Measurements from ENCODE around the gene FTH1. TPM values are rescaled to one million over a fixed set of nuclear protein-coding genes. Genes with fewer than 3 reads are reported as not detected.
"Not testable (repeated sequence)": the region's sequence is repeated elsewhere in the genome, so short reads cannot be mapped to it uniquely, and the experiment has no call there.

Gene FTH1
- total and polyA plus RNA-seq, 2 donors (not counting 1 experiment from before 2014, with no cell fraction given), result 2,219 to 2,789 TPM

GRCh38 chr11:62010935-62011528, 43.6 kb upstream of the FTH1 start:
- no peaks in the 10 kb centered on the region for H3K9me3 ChIP-seq (ENCODE audit: control insufficient read depth, insufficient read depth, low read depth, low read length)
- no peaks in the 10 kb centered on the region for H3K27me3 ChIP-seq (ENCODE audit: control insufficient read depth, insufficient read depth, low read length)
- H3K4me1 ChIP-seq (ENCODE audit: control insufficient read depth, extremely low read depth, insufficient read depth, low read length), result no peaks in the 10 kb centered on the region
- H2AFZ ChIP-seq (ENCODE audit: low read length), result no peak overlapping the region
- H3K9ac ChIP-seq (ENCODE audit: insufficient read depth, low read length), result no peak overlapping the region
- H3K4me3 ChIP-seq (replicated peaks in 1 of 4; ENCODE audit: control extremely low read depth in 1 of 4, insufficient read depth in 1 of 4, low read depth in 3 of 4, low read length in 4 of 4), result no peak overlapping the region
- H3K36me3 ChIP-seq (ENCODE audit: control insufficient read depth, insufficient read depth, low read length), result no peaks in the 10 kb centered on the region
- no peak for DNase-seq (ENCODE audit: low read depth in 2 of 2)
- no peak overlapping the region for H3K27ac ChIP-seq (ENCODE audit: insufficient read depth, low read length)
- no peaks in the 10 kb centered on the region for H3K79me2 ChIP-seq (ENCODE audit: control insufficient read depth, insufficient read depth, low read length)
- TF ChIP-seq EZH2 (IDR thresholded peaks at IDR 0.05; ENCODE audit: low read length, missing control alignments) (no peak), CTCF (conservative IDR thresholded peaks at IDR 0.05 in 1 of 2, IDR thresholded peaks at IDR 0.05 in 1 of 2; ENCODE audit: low read depth in 1 of 2, low read length in 2 of 2) (no peak)
- no peaks in the 10 kb centered on the region for H4K20me1 ChIP-seq (ENCODE audit: control insufficient read depth, extremely low read depth, insufficient read depth, low read length)
- no peak overlapping the region for H3K4me2 ChIP-seq (ENCODE audit: extremely low read depth, insufficient read depth, low read length)

GRCh38 chr11:62008193-62008592, 40.8 kb upstream of the FTH1 start:
- Histone ChIP-seq H4K20me1 (ENCODE audit: control insufficient read depth, extremely low read depth, insufficient read depth, low read length) (no peaks in the 10 kb centered on the region), H3K27ac (ENCODE audit: insufficient read depth, low read length) (no peak overlapping the region), H3K36me3 (ENCODE audit: control insufficient read depth, insufficient read depth, low read length) (no peaks in the 10 kb centered on the region), H3K4me3 (replicated peaks in 1 of 4; ENCODE audit: control extremely low read depth in 1 of 4, insufficient read depth in 1 of 4, low read depth in 3 of 4, low read length in 4 of 4) (no peak overlapping the region), H3K27me3 (ENCODE audit: control insufficient read depth, insufficient read depth, low read length) (no peaks in the 10 kb centered on the region), H3K9me3 (ENCODE audit: control insufficient read depth, insufficient read depth, low read depth, low read length) (no peaks in the 10 kb centered on the region), H3K4me1 (ENCODE audit: control insufficient read depth, extremely low read depth, insufficient read depth, low read length) (no peaks in the 10 kb centered on the region), H3K79me2 (ENCODE audit: control insufficient read depth, insufficient read depth, low read length) (no peaks in the 10 kb centered on the region), H3K4me2 (ENCODE audit: extremely low read depth, insufficient read depth, low read length) (no peak overlapping the region), H3K9ac (ENCODE audit: insufficient read depth, low read length) (no peak overlapping the region), H2AFZ (ENCODE audit: low read length) (no peak overlapping the region)
- TF ChIP-seq EZH2 (IDR thresholded peaks at IDR 0.05; ENCODE audit: low read length, missing control alignments), result no peak
- no peak for TF ChIP-seq CTCF (conservative IDR thresholded peaks at IDR 0.05 in 1 of 2, IDR thresholded peaks at IDR 0.05 in 1 of 2; ENCODE audit: low read depth in 1 of 2, low read length in 2 of 2)
- DNase-seq (ENCODE audit: low read depth in 2 of 2), result no peak

- H2AFZ ChIP-seq (ENCODE audit: low read length), result no peak overlapping the region
- peak; percentile 78 to 83 for DNase-seq (ENCODE audit: low read depth in 2 of 2)
- H3K27ac ChIP-seq (ENCODE audit: insufficient read depth, low read length), result no peak overlapping the region
Observed at GRCh38 chr11:62004473-62004872, 37.0 kb upstream of the FTH1 start.

GRCh38 chr11:62002283-62002682, 34.8 kb upstream of the FTH1 start:
- H3K79me2 ChIP-seq (ENCODE audit: control insufficient read depth, insufficient read depth, low read length); H3K4me3 ChIP-seq (replicated peaks in 1 of 4; ENCODE audit: control extremely low read depth in 1 of 4, insufficient read depth in 1 of 4, low read depth in 3 of 4, low read length in 4 of 4); H3K27me3 ChIP-seq (ENCODE audit: control insufficient read depth, insufficient read depth, low read length); DNase-seq (ENCODE audit: low read depth in 2 of 2); H4K20me1 ChIP-seq (ENCODE audit: control insufficient read depth, extremely low read depth, insufficient read depth, low read length); H3K9me3 ChIP-seq (ENCODE audit: control insufficient read depth, insufficient read depth, low read depth, low read length); H3K4me1 ChIP-seq (ENCODE audit: control insufficient read depth, extremely low read depth, insufficient read depth, low read length); H2AFZ ChIP-seq (ENCODE audit: low read length); H3K9ac ChIP-seq (ENCODE audit: insufficient read depth, low read length); H3K27ac ChIP-seq (ENCODE audit: insufficient read depth, low read length); H3K36me3 ChIP-seq (ENCODE audit: control insufficient read depth, insufficient read depth, low read length); H3K4me2 ChIP-seq (ENCODE audit: extremely low read depth, insufficient read depth, low read length): not testable (repeated sequence)

More at GRCh38 chr11:62004473-62004872, 37.0 kb upstream of the FTH1 start:
- Histone ChIP-seq H3K27me3 (ENCODE audit: control insufficient read depth, insufficient read depth, low read length) (no peaks in the 10 kb centered on the region), H3K36me3 (ENCODE audit: control insufficient read depth, insufficient read depth, low read length) (no peaks in the 10 kb centered on the region), H3K4me3 (replicated peaks in 1 of 4; ENCODE audit: control extremely low read depth in 1 of 4, insufficient read depth in 1 of 4, low read depth in 3 of 4, low read length in 4 of 4) (no peak overlapping the region), H3K79me2 (ENCODE audit: control insufficient read depth, insufficient read depth, low read length) (no peaks in the 10 kb centered on the region), H3K4me1 (ENCODE audit: control insufficient read depth, extremely low read depth, insufficient read depth, low read length) (no peaks in the 10 kb centered on the region), H3K9me3 (ENCODE audit: control insufficient read depth, insufficient read depth, low read depth, low read length) (no peaks in the 10 kb centered on the region), H3K9ac (ENCODE audit: insufficient read depth, low read length) (no peak overlapping the region), H3K4me2 (ENCODE audit: extremely low read depth, insufficient read depth, low read length) (no peak overlapping the region), H4K20me1 (ENCODE audit: control insufficient read depth, extremely low read depth, insufficient read depth, low read length) (no peaks in the 10 kb centered on the region)
- TF ChIP-seq CTCF (conservative IDR thresholded peaks at IDR 0.05 in 1 of 2, IDR thresholded peaks at IDR 0.05 in 1 of 2; ENCODE audit: low read depth in 1 of 2, low read length in 2 of 2), result no peak
- TF ChIP-seq EZH2 (IDR thresholded peaks at IDR 0.05; ENCODE audit: low read length, missing control alignments), result no peak

All from fibroblast of lung (primary cell).